ENCODE data around the gene RARRES1. TPM values are rescaled to one million over a fixed set of nuclear protein-coding genes. Genes with fewer than 3 reads are reported as not detected.

RARRES1 gene
- total RNA-seq, 1 experiment from 2014 or later = 1,195 TPM

DNA sequence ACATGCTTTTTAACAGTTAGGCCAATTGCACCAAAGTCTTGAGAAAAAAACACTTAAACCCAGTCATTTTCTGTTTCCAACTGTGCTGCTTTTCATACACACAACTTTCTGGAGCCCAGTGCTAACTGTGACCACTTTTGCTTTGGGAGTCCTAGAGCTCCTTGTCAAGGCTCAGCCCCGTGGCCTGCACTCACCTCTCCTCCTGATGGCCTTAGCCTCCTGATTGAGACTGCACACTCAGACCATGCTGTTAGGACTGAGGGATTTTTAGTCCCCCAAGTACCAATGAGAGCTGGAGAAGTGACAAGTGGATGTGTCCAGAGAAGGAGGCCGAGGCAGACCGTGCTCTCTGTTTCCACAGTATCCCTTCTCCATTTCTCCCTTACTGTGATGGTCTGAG, 15.2 kb upstream of the RARRES1 start:
- H3K27ac Mint-ChIP-seq (ENCODE audit: unreplicated experiment) = peak overlapping the region; percentile 67
- no peak for DNase-seq

DNA sequence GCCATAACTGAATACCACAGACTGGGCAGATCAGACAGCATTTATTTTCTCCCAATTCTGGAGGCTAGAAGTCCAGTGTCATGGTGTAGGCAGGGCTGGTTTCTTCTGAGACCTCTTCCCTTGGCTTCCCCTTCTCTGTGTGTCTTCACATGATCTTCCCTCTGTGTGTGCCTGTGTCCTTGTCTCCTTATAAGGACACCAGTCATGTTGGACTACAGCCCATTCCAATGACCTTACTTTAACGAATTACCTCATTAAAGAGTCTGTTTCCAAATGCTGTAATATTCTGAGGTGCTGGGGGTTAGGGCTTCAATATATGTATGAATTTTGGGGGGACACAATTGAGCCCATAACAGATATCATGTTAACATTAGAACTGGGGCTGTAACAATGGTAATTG, 13.3 kb upstream of the RARRES1 start:
- peaks cover 6% of the 10 kb centered on the region for H3K9me3 Mint-ChIP-seq (ENCODE audit: low read depth, unreplicated experiment)
- no peak overlapping the region for H3K27ac Mint-ChIP-seq (ENCODE audit: unreplicated experiment)
- CTCF ChIA-PET = no interaction called here
- intact Hi-C loops (cut with micrococcal nuclease; ENCODE audit: unreplicated experiment) = no loop called here
- H3K4me1 Mint-ChIP-seq (ENCODE audit: low read depth, unreplicated experiment) = peaks cover 20% of the 10 kb centered on the region
- DNase-seq = no peak
- no peak overlapping the region for H3K4me3 Mint-ChIP-seq (ENCODE audit: low read depth, unreplicated experiment)
- TF ChIP-seq, protein P1, sequence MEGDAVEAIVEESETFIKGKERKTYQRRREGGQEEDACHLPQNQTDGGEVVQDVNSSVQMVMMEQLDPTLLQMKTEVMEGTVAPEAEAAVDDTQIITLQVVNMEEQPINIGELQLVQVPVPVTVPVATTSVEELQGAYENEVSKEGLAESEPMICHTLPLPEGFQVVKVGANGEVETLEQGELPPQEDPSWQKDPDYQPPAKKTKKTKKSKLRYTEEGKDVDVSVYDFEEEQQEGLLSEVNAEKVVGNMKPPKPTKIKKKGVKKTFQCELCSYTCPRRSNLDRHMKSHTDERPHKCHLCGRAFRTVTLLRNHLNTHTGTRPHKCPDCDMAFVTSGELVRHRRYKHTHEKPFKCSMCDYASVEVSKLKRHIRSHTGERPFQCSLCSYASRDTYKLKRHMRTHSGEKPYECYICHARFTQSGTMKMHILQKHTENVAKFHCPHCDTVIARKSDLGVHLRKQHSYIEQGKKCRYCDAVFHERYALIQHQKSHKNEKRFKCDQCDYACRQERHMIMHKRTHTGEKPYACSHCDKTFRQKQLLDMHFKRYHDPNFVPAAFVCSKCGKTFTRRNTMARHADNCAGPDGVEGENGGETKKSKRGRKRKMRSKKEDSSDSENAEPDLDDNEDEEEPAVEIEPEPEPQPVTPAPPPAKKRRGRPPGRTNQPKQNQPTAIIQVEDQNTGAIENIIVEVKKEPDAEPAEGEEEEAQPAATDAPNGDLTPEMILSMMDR (IDR thresholded peaks at IDR 0.05; ENCODE audit: unreplicated experiment) = no peak
- H3K27me3 Mint-ChIP-seq (ENCODE audit: unreplicated experiment) = no peaks in the 10 kb centered on the region
- BruUV-seq (replicated peaks) = no TSS peak
- H3K36me3 Mint-ChIP-seq (ENCODE audit: insufficient read depth, unreplicated experiment) = peaks cover 57% of the 10 kb centered on the region

More for the DNA sequence above, 15.2 kb upstream of the RARRES1 start:
- peaks cover 20% of the 10 kb centered on the region for H3K4me1 Mint-ChIP-seq (ENCODE audit: low read depth, unreplicated experiment)
- intact Hi-C loops (cut with micrococcal nuclease; ENCODE audit: unreplicated experiment) = no loop called here
- H3K36me3 Mint-ChIP-seq (ENCODE audit: insufficient read depth, unreplicated experiment) = peaks cover 48% of the 10 kb centered on the region
- H3K4me3 Mint-ChIP-seq (ENCODE audit: low read depth, unreplicated experiment) = no peak overlapping the region
- H3K9me3 Mint-ChIP-seq (ENCODE audit: low read depth, unreplicated experiment) = peaks cover 6% of the 10 kb centered on the region
- CTCF ChIA-PET = no interaction called here
- TF ChIP-seq, protein P1 (IDR thresholded peaks at IDR 0.05; ENCODE audit: unreplicated experiment) = no peak
- no TSS peak for BruUV-seq (replicated peaks)
- no peaks in the 10 kb centered on the region for H3K27me3 Mint-ChIP-seq (ENCODE audit: unreplicated experiment)

DNA sequence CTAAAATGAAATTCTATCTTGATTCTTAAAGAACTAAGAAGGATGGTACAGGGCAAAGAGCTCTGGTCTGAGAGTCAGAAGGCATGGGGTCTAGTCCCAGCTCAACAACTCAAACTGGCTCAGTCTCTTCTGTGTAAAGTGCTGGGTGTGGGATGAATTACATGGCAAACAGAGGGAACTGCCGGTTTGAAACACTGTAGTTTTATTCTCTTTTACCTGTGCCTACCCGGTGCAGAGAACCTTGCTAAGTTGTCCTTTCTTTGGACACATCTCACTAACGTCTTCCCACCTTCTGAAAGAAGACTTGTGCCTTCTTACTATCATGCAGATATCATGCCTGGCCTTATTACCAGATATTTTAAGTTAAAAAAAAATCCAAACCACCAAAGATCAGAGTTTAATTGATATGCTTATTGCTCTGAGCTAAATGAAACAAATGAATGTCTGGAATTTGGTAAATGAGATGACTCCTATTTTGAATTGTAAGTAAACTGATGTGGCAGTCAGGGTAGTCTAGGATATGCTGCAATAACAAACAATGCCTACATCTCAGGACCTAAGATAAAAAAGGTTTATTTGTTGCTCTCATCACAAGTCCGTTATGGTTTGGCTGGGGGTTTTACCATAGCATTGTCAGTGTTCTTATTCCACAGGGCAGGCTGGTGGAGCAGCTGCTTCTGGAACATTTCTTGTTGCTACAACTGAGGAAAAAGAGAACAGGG, 12.5 kb upstream of the RARRES1 start:
- intact Hi-C loops (cut with micrococcal nuclease; ENCODE audit: unreplicated experiment) = no loop called here
- no TSS peak for BruUV-seq (replicated peaks)
- CTCF ChIA-PET = no interaction called here
- Mint-ChIP-seq H3K4me3 (ENCODE audit: low read depth, unreplicated experiment) (no peak overlapping the region), H3K9me3 (ENCODE audit: low read depth, unreplicated experiment) (peaks cover 6% of the 10 kb centered on the region), H3K4me1 (ENCODE audit: low read depth, unreplicated experiment) (peaks cover 28% of the 10 kb centered on the region), H3K27ac (ENCODE audit: unreplicated experiment) (no peak overlapping the region), H3K27me3 (ENCODE audit: unreplicated experiment) (no peaks in the 10 kb centered on the region), H3K36me3 (ENCODE audit: insufficient read depth, unreplicated experiment) (peaks cover 64% of the 10 kb centered on the region)
- TF ChIP-seq, protein P1 (IDR thresholded peaks at IDR 0.05; ENCODE audit: unreplicated experiment) = no peak
- DNase-seq = no peak

DNA sequence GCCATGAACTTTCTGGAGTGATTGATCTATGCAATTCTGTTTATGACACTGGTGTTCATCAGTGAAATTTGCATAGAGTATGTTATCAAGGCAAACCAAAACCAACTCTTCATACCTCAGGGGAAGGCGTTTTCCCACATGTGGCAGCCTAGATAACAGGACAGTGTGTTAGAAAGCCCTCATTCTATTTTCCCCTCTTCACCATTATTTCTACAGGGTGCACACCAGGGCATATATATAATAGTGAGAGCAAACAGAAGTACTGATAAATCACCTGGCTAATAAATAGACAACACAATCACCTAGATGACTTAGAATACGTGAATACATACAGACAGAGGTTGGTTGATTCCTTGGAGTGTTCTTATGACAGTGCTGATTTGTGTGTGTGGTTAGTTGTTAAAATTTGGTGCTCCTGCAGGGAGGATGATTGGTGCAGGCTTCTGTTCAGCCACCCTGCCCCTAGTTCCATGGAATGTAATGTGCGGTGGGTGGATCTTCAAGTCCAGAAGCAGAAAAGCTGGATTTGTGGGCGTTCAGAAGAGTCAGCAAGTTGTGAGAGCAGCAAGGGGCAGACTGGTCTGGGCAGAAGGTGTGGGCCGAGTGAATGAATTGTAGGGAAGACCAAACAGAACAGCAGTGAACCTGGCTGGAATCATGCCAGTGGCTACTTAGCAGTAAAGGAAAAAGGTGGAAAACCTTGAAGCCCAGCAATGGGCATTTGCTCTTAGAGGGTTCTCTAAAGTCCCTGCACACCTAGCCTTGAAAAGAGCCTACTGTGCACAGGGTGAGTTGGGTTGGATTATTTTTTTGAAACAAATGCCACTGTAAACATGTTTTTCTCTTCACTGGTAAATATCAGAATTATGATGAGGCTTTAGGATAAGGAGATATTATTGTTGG, 11.7 kb upstream of the RARRES1 start:
- DNase-seq = no peak
- Mint-ChIP-seq H3K27me3 (ENCODE audit: unreplicated experiment) (no peaks in the 10 kb centered on the region), H3K36me3 (ENCODE audit: insufficient read depth, unreplicated experiment) (peaks cover 67% of the 10 kb centered on the region), H3K4me3 (ENCODE audit: low read depth, unreplicated experiment) (no peak overlapping the region), H3K9me3 (ENCODE audit: low read depth, unreplicated experiment) (peaks cover 6% of the 10 kb centered on the region), H3K4me1 (ENCODE audit: low read depth, unreplicated experiment) (peaks cover 28% of the 10 kb centered on the region), H3K27ac (ENCODE audit: unreplicated experiment) (peak overlapping the region; percentile 21)
- TF ChIP-seq, protein P1 (IDR thresholded peaks at IDR 0.05; ENCODE audit: unreplicated experiment) = no peak
- no TSS peak for BruUV-seq (replicated peaks)
- CTCF ChIA-PET = interaction anchor here (0.9 to 1.2 kb wide), 2 partner anchors 17 to 34 kb away, joined by 3 to 6 read pairs; no protein-coding TSS in a partner anchor
- intact Hi-C loops (cut with micrococcal nuclease; ENCODE audit: unreplicated experiment) = no loop called here

Measured in Calu3 (cell line).